ENCODE data around the gene POLR3B.
"Not testable (repeated sequence)": the region's sequence is repeated elsewhere in the genome, so short reads cannot be mapped to it uniquely, and the experiment has no call there.

- not testable (repeated sequence) for TF ChIP-seq POLR2AphosphoS5 (IDR thresholded peaks at IDR 0.05; ENCODE audit: borderline replicate concordance, low read depth, low read length); EZH2 (IDR thresholded peaks at IDR 0.05)
Observed at GRCh38 chr12:106465605-106466004, 108.1 kb downstream of the POLR3B start.
